ENCODE results near the gene RAPGEF3.

The RAPGEF3 gene

DNA sequence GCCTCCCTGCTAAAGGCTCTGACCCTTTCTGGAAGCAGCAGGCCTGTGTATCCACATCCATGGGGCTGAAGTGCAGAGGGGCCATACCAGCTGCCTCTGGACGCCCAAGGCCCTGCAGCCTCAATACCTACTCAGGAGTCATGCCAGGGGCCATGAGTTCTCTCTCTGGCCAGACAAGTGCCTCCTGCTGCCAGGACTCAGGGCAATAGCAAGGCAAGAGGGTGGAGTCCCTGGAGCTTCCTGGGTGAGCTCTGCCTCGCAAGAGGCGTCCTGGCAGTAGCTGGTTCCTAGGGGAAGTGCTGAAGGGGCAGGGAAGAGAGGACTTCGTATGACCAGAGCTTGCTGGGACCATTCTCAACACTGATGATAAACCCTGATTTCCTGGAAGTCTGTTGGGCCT is 22.5 kb downstream of the RAPGEF3 start:
- no peak for DNase-seq
- intact Hi-C loops (cut with DNase I), result no loop called here

DNA sequence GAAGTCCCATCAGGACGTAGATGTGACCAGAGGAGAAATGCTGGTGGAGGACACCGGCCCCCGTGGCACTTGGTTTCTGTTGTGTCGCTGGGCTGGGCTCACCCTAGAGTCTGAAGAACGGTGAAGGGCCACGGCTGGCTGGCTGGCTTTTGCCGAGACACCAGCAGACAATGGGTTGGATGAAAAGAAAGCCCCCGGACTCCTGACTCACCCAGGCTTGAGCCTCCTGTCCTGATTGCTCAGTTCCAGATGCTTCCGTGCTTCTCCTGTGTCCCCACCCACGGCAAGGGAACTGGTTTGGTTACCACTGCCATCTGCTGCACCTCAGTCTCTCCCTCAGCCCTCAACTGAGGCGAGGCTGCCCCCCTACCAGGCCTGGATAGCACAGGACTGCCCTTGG is 23.0 kb downstream of the RAPGEF3 start:
- intact Hi-C loops (cut with DNase I), result no loop called here

DNA sequence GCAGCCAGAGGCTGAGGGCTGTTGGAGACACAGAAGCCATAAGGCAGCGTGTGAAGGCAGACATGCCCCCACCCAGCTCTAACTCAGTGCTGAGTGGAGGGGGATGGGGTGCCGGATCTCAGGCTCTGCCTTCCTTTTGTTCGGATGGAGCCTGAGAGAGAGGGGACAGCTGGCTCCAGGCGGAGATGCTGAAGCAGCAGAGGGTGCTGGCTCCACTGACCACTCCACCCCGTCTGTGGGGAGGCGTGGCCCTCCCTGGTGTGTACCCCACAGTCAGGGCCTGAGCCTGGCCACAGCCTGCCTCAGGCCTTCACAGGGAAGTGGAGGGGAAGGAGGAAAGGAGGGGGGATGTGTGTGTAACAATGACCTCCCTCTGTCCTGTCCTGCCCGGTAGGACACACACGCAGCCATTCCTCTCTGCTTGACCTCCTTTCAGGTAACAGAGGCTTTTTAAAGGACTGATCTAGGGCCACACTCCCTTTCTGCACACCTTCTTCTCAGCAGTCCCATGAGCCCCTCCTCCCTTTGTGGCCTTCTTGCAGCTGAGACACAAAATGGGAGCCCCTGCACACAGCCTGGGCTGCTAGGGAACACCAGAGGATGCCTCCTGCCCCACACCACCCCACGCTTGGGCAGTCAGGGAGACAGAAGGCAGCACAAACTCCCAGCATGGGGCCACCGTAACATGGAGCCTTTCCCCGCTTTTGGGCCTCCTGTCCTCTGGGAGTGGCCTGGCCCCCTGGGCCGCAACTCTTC is 23.8 kb downstream of the RAPGEF3 start:
- DNase-seq, result peak in 40 of 42 donors; percentile 50 to 87 (median 68)
- intact Hi-C loops (cut with DNase I), result no loop called here

More for the DNA sequence above, 23.0 kb downstream of the RAPGEF3 start:
- no peak for DNase-seq

DNA sequence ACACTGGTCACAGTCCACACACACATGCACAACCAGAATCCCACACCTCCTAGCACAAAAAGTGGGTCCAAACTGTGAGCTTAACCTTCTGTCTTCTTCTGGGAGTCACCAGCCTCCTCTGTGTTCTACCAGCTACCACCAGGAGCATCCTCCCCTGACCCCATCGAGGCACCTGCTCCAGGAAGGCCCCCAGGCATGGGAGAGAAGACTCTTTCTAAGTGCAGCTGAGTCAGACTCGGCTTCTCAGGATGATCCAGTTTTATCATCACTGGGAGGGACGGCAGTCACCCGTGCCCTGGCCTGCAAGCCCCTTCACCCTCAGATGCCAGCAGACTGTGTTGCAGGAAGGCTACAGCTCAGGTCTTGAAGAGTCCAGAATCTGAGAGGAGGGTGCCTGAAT is 25.5 kb downstream of the RAPGEF3 start:
- no peak for DNase-seq
- intact Hi-C loops (cut with DNase I), result no loop called here

DNA sequence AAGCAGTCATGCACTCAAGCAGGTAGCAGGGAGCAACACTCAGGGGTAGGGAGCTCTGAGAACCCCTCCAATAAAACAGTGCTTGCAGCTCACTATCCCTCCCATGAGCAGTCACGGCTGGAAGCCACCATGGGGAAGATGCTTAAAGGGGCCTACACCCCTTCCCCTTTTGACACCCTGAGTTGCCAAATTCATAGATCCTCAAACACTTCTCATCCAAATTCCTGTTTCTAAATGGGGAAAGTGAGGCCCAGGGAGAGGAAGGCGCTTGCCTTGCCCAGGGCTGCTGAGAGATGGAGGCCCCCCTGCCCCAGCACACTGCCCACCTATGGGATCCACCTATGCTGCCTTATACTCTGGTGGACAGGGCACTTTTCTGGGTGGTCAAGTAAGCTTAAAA is 26.2 kb downstream of the RAPGEF3 start:
- no peak for DNase-seq
- intact Hi-C loops (cut with DNase I), result no loop called here

DNA sequence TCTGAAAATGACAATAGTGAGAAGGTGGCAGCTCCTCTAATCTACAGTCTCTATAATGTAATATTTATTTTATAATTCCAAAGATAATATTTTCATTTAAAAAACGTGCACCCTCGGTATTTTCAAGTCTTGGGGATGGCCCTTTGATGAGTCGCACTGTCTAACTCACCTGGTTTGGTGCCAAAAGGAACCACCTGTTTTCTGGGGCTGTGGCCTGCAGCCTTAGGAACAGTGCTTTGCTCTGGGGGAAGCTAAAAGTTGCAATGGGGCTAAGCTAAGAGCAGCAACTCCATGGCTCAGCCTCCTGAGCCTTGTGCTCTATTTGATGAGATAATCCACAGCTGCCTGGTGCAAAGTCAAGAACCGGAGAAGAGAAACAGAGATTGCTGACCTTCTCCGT is 27.0 kb downstream of the RAPGEF3 start:
- intact Hi-C loops (cut with DNase I), result no loop called here
- DNase-seq, result no peak

DNA sequence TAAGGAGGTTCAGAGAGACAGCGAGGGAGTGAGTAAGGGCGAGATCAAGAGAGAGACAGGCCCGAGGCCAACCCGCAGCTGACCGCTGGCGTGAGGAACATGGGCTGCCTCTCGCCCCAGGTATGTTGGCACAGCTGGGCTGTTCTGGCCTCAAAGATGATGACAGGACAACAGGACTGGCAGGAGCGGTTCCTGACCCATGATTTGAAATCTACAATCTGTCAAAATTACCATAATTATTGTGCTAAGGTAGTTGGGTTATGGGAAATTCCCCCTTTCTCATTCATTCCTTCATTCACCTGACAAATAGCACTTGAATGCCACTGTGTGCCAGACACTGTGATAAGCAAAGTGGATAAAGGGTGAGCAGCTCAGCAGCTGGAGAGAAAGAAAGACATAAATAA is 28.3 kb downstream of the RAPGEF3 start:
- intact Hi-C loops (cut with DNase I), result no loop called here
- DNase-seq, result no peak

DNA sequence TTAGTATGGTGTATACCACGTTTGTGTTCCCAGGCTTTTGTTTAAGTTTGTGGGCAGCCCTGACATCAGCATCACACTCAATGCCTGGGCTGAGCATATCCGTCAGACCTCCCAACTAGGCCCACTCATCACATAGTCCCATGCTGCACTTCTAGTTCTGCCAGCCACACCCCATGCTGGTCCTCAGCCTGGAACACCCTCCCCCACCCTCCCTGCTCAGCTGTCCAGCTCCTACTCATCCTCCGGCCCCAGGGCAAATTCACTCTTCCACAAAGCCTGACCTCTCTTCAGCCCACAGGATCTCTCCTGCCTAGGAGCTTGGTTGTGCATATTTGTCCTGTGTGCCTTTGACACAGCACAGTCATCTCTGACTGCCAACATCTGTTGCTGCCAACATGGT is 29.4 kb downstream of the RAPGEF3 start:
- intact Hi-C loops (cut with DNase I), result no loop called here
- DNase-seq, result no peak

DNA sequence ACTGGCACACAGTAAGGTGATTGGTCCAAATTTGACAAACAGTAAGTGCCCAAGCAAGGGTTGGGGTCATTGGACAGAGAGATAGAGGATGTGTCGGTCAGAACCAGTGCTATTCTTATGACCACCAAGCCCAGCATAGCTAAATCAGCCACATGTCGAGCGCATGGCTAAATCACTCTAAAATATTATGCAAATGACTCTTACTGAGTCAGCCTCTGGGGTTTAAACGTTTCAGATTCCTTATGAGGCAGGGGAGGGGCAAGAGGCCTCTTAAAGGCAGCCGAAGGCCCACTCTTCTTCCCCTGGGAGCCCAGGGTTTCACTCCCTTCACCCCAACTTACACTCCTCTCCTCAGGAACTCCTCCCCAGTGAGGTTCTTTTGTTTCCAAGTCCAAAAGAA is 32.8 kb downstream of the RAPGEF3 start:
- intact Hi-C loops (cut with DNase I), result no loop called here
- DNase-seq, result peak in 1 of 42 donors; percentile 11

DNA sequence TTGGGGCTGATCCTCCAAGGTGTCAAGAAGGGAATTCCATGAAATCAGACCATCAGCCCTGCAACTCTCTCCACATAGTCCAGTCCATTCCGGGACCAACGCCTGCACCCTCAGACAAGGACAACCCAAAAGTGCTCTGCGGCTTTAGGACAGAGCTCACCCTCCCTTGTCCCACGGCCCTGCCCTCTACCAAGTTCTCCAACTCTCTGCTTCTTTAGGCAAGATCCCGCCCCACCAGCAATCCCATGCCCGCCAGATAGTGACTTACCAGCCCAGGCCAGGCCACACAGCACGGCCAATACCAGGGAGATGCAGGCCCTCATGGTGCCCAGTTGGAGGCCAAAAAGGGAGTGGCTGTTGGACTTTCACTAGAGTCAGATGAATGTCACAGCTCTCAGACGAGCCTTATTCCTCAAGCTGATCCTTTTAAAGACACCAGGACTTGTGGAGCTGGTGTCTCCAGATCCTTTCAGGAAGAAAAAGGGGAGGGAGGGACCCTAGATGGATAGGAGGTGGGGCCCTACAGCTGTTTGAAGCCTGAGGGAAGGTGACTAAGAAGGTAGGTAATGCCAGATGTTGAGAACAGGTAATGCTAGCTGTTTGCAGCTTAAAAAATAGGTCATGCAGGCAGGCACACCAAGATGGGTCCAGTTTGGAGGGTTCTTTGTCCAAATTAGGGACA is 33.4 kb downstream of the RAPGEF3 start, which contains the start of gene ENDOU:
Gene ENDOU, minus strand, starts transcription at position 400 of the 682 bp plus-strand sequence. Its CDS starts 77 bp downstream, at position 323.
- intact Hi-C loops (cut with DNase I), result no loop called here

DNA sequence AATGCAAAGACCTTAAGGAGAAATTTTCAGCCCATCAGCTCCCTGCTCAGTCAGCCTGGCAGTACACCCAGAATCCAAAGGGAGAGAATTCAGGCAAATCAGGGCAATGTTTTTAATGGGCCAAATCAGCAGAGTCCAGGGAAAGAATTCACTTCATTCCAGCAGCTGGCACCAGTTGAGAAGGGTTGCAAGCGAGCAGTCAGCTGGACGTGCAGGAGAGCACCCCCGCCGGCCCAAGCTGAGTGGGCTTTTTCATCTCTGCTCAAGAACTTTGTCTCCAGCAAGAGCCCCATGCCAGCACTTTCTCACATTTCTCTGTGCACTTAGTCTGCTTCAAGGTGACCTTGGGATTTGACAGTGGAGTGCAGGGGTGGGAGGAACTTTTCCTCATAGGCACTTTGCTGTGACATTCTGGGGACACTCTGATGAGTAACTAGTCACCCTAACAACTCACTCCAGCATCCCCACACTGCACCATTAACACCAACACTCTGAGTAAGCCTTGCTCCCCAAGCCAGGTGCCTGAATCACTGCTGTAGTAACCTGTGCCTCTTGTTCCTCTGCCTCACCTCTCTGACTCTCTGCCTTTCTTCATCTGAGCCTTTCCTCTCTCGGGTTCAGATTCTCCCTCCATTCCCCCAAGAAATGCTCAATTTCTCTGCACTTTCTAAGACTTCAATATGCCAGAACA is 35.6 kb downstream of the RAPGEF3 start:
- peak in 24 of 42 donors; percentile 36 to 81 (median 60) for DNase-seq
- intact Hi-C loops (cut with DNase I), result no loop called here

More for the DNA sequence above, 33.4 kb downstream of the RAPGEF3 start, which contains the start of gene ENDOU:
- DNase-seq, result peak in 2 of 42 donors; percentile 11 to 35

DNA sequence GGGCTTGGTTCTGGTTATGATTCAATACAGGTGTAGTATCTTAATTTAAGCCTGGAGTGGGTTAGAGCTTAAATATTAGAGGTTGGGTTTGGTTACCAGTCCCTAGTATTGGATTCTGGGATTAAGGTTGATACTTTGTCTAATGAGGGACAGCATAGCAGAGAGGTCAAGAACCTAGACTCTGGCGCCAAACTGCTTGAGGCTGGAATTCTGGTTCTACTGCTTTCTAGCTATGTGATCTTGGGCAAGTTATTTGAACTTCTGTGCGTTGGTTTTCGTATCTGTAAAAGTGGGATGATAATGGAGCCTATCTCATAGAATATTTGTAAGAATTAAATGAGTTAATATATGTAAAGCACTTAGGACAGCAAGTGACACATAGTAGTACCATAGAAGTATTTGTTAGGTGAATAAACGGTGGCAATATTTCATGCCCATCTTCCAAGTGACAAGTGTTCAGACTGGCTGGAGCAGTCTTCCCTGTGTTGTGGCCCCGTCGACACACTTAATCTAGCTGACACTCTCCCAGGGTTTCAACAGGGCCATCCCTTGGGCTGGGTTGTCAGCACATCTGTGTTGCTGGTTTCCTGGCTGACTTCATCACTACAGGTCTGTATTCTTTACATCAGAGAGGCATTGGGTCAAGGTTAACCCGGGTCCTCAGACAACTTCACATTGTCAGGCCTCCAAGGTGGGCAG is 36.4 kb downstream of the RAPGEF3 start:
- intact Hi-C loops (cut with DNase I), result no loop called here
- DNase-seq, result peak in 1 of 42 donors; percentile 10

DNA sequence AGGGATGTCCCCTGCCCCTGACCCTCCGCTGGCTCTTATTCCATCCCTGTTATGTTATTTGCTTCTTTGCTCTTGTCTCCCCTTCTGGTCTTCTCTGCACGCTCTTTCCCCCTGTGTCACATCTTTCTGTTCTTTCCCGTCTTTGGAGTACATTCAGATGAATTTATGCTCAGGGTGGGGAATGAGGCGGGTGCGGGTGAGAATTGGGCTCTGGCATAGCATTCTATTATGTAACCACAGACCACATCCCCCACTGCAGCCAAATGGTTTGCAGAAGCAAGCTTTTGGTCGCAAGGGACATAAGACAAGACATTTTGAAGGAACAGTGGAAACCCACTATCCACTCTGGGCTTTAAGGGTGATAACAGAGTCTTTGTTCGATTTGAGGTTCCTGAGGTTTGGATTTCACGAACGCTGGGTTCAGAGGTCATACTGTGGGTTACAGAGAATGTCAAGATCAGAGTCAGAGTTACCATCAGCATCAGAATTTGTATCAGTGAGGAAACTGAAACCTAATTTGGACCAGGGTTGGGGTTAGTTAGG is 37.2 kb downstream of the RAPGEF3 start:
- peak in 7 of 42 donors; percentile 1 to 37 (median 10) for DNase-seq
- intact Hi-C loops (cut with DNase I), result no loop called here

DNA sequence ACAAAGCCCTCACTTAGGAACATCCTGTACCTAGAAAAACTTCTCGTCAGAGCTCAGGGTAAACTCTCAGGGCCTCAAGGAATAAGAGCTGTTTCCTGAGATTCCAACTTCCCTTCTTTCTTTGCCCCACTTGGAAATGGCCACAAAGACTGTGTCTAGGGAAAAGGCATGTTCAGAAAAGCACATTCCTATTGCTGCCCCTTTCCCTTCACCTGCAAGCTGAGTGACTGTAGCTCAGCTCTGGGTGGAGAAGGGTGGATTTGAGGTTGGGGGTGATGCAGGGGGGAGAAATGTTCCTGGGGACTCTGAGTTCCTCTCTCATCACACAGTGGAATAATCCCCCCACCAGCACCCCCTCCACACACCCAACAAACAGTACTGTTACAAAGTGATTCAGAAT is 40.1 kb downstream of the RAPGEF3 start:
- DNase-seq, result peak in 4 of 42 donors; percentile 3 to 21 (median 8)
- intact Hi-C loops (cut with DNase I), result loop anchor here (5.0 kb wide), 1 partner anchor 39 kb away; the partner anchor contains the start of gene RAPGEF3

DNA sequence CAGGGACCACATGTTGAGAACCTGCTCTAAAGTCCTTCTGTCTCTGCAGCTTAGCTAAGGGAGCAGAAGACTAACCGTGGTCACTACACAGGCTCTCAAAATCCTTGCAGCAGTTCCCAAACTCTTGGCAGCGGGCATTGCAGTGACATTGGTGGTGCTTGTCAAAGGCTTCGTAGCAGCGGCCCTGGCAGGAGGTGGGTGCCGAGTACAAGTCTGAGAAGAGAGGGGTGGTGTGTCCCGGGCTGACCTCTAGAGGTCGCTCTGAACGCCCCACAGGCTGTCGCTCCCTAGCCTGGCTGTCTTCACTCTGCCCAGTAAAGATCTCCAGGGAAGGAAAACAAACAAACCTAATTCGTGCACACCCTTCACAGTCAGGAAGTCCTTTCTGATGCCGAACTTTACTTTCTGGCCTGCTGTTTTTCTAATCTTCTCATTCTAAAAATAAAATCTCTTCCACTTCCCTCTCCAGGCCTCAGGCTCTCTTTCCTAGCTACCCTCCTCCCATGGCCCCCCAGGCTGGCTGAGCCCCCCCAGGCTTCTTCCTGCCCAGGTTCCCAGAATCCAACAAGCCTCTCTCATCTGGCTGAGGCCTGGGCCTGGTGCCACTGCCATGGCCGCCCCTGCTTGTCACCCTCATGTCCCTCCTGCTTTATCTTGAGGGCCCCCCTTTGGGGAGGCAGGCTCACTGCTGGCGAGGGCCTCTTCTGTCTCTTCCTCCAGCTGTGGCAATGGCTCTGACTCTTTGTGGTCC is 41.1 kb downstream of the RAPGEF3 start:
- intact Hi-C loops (cut with DNase I), result loop anchor here (5.0 kb wide), 1 partner anchor 40 kb away; the partner anchor contains the start of gene RAPGEF3
- peak; percentile 66 to 94 (median 87) for DNase-seq

DNA sequence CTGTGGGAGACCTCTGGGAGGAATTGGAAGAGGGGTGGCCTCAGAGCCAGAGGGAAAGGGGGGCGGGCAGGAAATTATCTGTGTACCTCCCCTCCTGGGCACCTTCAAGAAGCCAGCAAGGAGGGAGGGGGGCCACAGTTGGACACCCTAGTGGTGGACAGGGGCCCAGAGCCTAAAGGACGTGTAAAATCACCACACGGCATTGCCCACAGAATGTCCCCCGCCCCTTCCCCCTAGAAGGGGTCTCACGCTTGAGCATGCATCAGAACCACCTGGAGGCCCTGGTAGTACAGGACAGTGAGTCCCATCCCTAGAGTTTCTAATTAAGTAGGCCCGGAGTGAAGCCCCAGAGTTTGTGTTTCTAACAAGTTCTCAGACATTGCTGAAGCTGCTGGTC is 41.6 kb downstream of the RAPGEF3 start:
- intact Hi-C loops (cut with DNase I), result loop anchor here (5.0 kb wide), 1 partner anchor 40 kb away; the partner anchor contains the start of gene RAPGEF3

DNA sequence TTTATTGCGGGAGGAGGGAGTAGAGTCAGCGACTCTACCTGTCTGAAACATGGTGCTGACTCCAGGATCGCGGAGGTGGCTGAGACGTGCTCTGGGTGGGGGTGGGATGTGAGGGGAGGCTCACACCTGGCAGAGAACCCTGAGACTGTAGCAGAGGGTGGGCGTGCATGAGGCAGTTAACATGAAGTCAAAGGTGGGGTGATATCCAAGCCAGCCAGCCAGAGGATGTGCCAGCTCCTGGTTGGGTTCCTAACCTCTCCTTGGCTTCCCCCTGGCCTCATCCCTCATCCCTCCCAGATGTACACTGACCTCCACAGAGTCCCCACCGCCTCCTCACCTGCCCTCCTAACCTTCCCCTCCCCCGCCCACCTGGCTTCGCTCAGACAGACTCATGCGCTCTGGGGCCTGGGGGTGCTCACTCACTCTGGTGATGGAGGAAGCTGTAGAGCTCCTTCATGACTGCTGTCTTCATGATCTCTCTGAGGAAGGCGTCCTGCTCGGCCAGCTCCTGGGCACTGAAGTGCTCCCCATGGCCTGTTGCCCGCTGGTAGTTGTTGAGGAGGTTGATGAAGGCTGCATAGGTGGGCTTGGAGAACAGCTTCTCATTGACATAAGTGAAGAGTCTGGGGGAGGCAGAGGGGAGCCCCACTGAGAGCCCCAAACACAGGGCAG is 42.7 kb downstream of the RAPGEF3 start:
- DNase-seq, result peak in 16 of 42 donors; percentile 10 to 83 (median 54)

More for the DNA sequence above, 41.6 kb downstream of the RAPGEF3 start:
- DNase-seq, result peak in 3 of 42 donors; percentile 14 to 34 (median 30)

More for the DNA sequence above, 42.7 kb downstream of the RAPGEF3 start:
- intact Hi-C loops (cut with DNase I), result loop anchor here (2.0 to 5.0 kb wide), 3 partner anchors 41 to 123 kb away; partner anchors contain the start of gene RAPGEF3

Data from head of caudate nucleus (tissue), 42 donors.